Measurements from ENCODE around the gene WNT3A.

GRCh38 chr1:228020686-228021354, 14.0 kb downstream of the WNT3A start:
- no peak for TF ChIP-seq CTCF (IDR thresholded peaks at IDR 0.05; ENCODE audit: low read length)
- no peak for TF ChIP-seq EZH2 (IDR thresholded peaks at IDR 0.05; ENCODE audit: borderline replicate concordance, low read length)

All from OCI-LY1 (cell line).